ENCODE results near the gene SEMA5B.

SEMA5B gene

GRCh38 chr3:122973893-122974615 is 53.5 kb downstream of the SEMA5B start:
- no peak for DNase-seq (ENCODE audit: low spot score)

GRCh38 chr3:122972141-122972540 is 55.4 kb downstream of the SEMA5B start:
- no peak for DNase-seq (ENCODE audit: low spot score)

DNA sequence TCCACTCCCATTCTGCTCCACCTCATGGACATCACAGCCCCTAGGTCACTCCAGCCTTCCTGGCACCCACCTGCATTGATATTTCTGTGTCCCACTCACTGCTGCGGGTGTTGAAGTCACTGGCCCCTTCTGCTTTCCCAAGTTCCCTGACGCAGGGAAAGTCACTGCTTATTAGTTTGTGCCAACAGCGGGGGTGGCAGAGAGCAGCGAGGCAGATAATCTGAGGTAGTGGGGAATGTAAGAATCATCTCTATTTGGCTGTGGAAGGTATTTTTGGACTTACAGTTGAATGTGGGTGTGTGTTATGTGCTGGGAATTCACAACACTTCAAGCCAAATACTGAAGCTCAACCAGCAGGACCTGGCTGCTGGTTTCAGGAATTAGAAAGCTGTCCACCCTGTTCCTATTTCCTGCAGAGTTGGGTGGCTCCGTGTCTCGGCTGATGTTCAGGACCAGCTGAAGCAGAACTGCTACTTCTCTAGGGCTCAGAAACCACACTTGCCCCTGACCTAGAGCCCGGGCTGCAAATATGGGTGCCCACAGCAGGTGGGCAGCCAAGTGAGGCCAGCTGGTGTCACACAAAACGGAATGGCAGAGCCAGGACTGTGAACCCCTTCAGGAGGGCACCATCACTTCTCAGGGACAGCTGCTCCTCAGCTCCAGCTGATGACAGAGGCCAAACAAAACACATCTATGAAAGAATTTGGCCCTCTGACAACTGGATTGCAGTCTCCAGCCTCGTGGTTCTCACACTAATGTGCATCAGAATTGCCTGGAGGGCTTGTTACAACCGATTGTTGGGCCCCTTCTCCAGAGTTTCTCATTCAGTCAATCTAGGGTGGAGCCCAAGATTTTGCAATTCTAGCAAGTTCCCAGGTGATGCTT is 57.7 kb downstream of the SEMA5B start:
- DNase-seq (ENCODE audit: low spot score), result no peak

DNA sequence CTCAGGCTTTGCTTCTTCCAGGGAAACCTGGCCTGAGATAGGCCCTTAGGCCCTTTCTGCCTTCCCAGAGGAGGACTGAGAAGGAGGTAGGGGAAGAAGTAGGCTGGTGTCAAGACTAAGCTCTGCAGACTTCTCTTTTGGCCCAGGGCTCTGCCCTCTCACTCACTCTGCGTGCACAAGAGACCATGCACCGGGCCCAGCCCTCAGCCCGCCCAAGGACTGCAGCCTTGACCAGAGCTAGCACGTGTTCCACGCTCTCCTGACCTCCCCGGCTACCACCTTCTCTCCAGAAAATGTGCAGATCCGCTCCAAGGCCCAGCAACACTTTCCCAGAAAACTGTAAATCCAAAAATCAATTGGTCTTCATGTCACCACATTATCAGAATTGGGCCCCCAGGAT is 59.8 kb downstream of the SEMA5B start:
- no peak for DNase-seq (ENCODE audit: low spot score)

GRCh38 chr3:122967356-122967755 is 60.2 kb downstream of the SEMA5B start:
- DNase-seq (ENCODE audit: low spot score), result no peak

GRCh38 chr3:122966045-122966444 is 61.5 kb downstream of the SEMA5B start:
- no peak for DNase-seq (ENCODE audit: low spot score)

- DNase-seq (ENCODE audit: low spot score), result no peak
Measured at GRCh38 chr3:122964811-122965210, 62.8 kb downstream of the SEMA5B start.

- no peak for DNase-seq (ENCODE audit: low spot score)
Measured at GRCh38 chr3:122962149-122962548, 65.4 kb downstream of the SEMA5B start.

DNA sequence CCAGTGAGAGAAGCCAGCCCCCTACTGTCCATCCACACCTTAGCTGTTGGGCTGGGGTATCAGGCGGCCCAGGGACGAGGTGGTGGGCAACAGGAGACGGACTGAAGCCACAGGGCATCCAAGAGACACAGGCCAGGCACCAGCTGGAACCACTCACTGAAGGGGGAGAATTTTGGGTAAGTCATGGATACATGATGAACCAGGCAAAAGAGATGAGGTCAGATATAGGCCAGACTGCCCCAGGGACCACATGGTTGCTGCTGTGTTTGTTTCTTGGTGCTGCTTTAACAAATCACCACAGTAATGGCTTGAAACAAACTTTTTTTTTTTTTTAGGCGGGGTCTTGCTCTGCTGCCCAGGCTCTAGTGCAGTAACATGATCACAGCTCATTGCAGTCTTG is 66.4 kb downstream of the SEMA5B start:
- peak; percentile 52 for DNase-seq (ENCODE audit: low spot score)

DNA sequence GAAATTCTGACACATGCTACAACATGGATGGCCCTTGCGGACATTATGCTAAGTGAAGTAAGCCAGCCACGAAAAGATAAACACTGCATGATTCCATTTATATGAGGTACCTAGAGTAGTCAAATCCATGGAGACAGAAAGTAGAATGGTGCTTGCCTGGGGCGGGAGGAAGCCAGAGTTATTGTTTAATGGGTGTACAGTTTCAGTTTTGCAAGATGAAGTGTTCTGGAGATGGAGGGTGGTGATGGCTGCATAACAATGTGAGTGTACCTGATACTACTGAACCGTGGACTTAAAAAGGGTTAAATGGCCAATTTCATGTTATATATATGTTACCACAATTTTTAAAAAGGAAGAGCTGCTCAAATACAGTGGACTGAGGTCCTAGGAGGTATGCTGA is 66.9 kb downstream of the SEMA5B start:
- DNase-seq (ENCODE audit: low spot score), result no peak

DNA sequence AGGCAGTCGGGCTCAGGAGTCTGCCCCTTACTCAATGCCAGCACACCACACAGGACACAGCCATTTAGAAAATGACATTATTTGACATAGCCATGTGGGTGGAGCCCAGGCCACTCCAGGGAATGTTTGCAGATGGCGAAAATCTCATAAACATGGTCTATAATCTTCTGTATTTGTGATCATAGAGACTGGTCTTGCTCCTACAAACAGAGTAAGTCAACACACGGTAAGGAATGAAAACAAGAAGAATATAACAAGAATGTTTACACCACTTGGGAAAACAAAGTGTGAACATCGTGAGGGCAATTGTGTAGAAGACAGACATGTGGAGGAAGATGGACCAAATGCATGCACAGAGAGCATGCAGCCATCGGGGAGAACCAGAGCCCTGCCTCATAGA is 68.2 kb downstream of the SEMA5B start:
- no peak for DNase-seq (ENCODE audit: low spot score)

DNA sequence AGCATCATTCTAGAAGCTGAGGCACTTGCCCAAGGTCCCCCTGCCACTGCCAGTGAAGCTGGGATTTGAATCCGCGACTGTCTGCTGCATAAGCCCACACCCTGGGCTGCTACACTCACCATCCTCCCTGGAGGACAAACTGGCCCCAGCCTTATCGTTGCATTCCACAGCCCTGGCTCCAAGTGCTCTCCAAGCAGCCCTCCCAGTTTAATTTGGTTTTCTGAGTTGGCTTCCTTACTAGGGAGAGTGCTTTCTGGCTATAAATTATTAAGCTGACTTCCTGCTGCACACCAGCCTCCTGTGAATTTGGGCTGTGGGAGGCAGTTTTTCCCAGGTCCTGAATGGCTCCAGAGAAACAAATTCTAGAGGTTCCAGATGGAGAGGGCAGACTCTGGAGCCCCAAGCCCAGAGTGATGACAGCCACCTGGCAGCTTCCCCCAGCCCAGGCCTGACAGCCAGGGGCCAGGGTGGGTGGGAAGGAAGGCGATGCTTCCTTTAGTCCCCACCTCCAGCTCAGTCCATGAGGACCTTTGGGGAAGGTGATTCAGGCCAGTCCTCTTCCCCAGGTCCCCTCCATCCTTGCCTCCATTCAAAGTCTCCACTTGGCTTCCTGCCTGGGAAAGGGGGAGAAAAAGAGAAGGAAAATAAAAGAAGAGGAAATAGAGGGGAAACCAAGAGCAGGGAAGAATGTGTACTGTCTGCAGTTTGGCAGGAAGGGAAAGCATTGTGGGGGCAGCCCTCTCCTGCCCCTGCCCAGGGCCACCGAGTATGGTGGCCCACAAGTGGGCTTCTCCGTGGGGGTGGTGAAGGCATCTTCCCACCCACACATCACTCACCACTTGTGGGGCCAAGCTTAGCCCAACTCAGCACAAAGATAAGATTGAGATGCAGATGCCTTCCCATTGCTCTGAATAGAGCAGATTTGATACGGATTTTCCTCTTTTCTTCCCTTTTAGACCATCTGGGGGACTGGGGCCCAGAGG is 69.6 kb downstream of the SEMA5B start:
- no peak for DNase-seq (ENCODE audit: low spot score)

GRCh38 chr3:122956693-122957455 is 70.7 kb downstream of the SEMA5B start:
- DNase-seq (ENCODE audit: low spot score), result no peak

DNA sequence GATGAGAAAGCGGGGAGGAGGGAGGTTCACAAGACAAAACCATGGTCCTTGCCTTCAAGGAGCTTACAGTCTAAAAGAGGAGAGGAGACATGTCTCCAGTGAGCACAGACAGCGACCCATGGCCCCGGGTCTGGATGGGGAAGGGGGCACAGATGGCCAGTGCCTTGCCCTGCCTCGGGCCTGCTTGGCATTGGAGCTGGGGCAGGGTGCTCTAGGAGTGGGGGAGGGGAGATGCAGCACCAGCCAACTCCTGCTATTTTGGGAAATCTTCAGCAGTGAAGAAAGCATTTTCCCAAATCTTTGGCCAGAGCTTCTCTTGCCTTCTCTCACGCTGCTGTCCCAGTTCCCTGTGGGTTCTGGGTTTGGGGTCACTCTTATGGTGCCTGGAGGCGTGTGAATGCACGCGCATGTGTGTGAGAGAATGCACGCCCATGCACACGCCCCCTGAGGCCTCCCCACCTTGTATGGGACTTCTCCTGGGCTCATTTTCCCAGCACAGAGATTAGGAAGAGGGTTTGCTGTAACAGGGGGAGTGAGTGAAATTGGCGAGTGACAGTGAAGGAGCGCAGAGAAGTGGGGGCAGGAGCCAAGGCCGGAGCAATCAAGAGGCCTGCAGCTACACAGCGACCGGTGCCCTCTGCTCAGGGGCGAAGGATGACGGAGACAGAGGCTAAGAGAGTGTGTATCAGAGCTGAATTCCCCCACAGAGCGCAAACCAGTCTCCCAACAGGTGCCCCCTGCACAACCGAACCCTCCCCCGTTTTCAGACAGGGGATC is 71.5 kb downstream of the SEMA5B start:
- no peak for DNase-seq (ENCODE audit: low spot score)

DNA sequence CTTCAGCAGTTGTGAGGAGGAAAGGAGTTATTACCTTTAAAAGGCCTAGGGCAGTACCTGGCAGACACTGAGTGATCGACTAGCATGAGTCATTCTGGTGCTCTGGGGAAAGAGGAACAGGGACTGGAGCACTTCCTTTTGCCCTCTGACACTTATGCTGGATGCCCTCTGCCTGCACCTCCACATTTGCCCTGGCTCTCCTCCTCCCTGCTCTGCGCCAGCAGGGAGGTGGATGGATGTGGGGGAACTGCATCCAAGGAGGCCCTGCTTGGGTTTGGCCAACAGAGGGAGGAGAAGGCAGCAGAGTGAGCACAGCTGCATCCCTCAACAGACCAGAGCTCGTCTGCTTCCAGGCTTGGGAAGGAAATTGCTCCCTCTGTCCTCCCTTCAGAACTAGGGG is 75.0 kb downstream of the SEMA5B start:
- peak; percentile 28 for DNase-seq (ENCODE audit: low spot score)

- no peak for DNase-seq (ENCODE audit: low spot score)
Measured at GRCh38 chr3:122948408-122948807, 79.2 kb downstream of the SEMA5B start.

- DNase-seq (ENCODE audit: low spot score), result no peak
Measured at GRCh38 chr3:122947738-122948137, 79.8 kb downstream of the SEMA5B start.

- no peak for DNase-seq (ENCODE audit: low spot score)
Measured at GRCh38 chr3:122947196-122947595, 80.4 kb downstream of the SEMA5B start.

- no peak for DNase-seq (ENCODE audit: low spot score)
Measured at GRCh38 chr3:122946185-122946584, 81.4 kb downstream of the SEMA5B start.

DNA sequence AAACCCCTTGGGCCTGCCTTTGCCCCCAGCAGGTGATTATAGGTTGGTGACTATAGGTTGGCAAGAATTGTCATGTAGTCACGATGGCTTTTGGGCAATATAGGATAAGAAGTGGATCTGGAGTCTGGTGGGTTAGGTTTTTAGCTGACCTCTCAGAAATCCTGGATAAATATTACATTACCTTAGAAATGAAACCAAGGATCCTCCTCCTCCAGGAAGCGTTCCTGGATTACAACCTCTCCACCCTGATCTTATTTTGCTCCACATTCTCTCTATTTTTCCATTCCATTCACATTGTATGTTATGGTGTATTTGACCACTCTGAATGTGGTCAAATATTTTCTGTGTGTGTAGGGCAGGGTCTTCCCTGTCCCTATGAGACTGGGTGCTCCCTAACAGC is 82.3 kb downstream of the SEMA5B start:
- DNase-seq (ENCODE audit: low spot score), result no peak
